HEK293 (cell line): ENCODE data around the gene KLRD1.
"Not testable (repeated sequence)": the region's sequence is repeated elsewhere in the genome, so short reads cannot be mapped to it uniquely, and the experiment has no call there.

Experiments
- CTCF ChIA-PET: fragments of 350-600 bp; formaldehyde crosslinking; extraction: SDS; loops from one replicate; lab custom pipeline; 2021; ENCODE audit warnings: antibody characterized with exemption; lab: Yijun Ruan, JAX
- POLR2A ChIA-PET: fragments of 300-600 bp; formaldehyde crosslinking; extraction: SDS; loops from one replicate; lab custom pipeline; 2020; ENCODE audit warnings: antibody characterized with exemption, inconsistent platforms; lab: Yijun Ruan, JAX
- H3K27ac ChIP-seq: fragments of 200-500 bp; sonication (Bioruptor generic); 2 replicates; pipeline ENCODE4 v1.5.1; 2014; ENCODE audit warnings: low read depth, low read length, control low read depth, inconsistent platforms; ENCODE audit errors: extremely low read depth
- H3K36me3 ChIP-seq, 2 experiments: fragments of 200-500 bp in 1 of 2; sonication (Bioruptor generic) in 1 of 2; 1 replicate in 1 of 2; 2 replicates in 1 of 2; pipeline ENCODE4 v1.5.1; 2014 to 2017; ENCODE audit warnings: inconsistent platforms in 2 of 2, low read length in 2 of 2; ENCODE audit not compliant: control insufficient read depth in 2 of 2, insufficient read depth in 1 of 2
- H3K4me1 ChIP-seq: fragments of 200-500 bp; sonication (Bioruptor generic); 2 replicates; pipeline ENCODE4 v1.5.1; 2014; ENCODE audit warnings: mild to moderate bottlenecking, low read length, inconsistent platforms; ENCODE audit not compliant: control insufficient read depth, insufficient read depth
- H3K4me3 ChIP-seq: 2 replicates; pipeline ENCODE4 v1.5.1; 2011; ENCODE audit warnings: low read depth, mild to moderate bottlenecking, control low read depth, low read length, moderate library complexity
- H3K9me3 ChIP-seq: fragments of 200-500 bp; sonication (Bioruptor generic); 2 replicates; pipeline ENCODE4 v1.5.1; 2014; ENCODE audit warnings: low read depth, low read length, inconsistent platforms; ENCODE audit not compliant: control insufficient read depth, insufficient read depth
- CTCF ChIP-seq: fragments of 450-650 bp; formaldehyde crosslinking; IDR thresholded peaks from 2 replicates; pipeline ENCODE4 v1.5.1; 2016; ENCODE audit warnings: missing biosample characterization, missing genetic modification characterization
- HOXC10 ChIP-seq: sonication (generic); formaldehyde crosslinking; IDR thresholded peaks from 2 replicates; pipeline ENCODE4 v1.8.1; 2023; ENCODE audit warnings: mild to moderate bottlenecking, missing genetic modification reagents
- PRDM1 ChIP-seq: fragments of 450-650 bp; formaldehyde crosslinking; IDR thresholded peaks from 2 replicates; pipeline ENCODE4; 2016; ENCODE audit warnings: missing biosample characterization, missing genetic modification characterization
- SETDB1 ChIP-seq: IDR thresholded peaks from one replicate; pipeline ENCODE4 v1.6.1; 2017; ENCODE audit warnings: mild to moderate bottlenecking, low read length, moderate library complexity, mixed read lengths; ENCODE audit not compliant: insufficient read length
- SP3 ChIP-seq: fragments of 450-650 bp; formaldehyde crosslinking; IDR thresholded peaks from 2 replicates; pipeline ENCODE4 v1.5.1; 2016; ENCODE audit warnings: missing biosample characterization, missing genetic modification characterization
- SP7 ChIP-seq: fragments of 450-650 bp; formaldehyde crosslinking; IDR thresholded peaks from 2 replicates; pipeline ENCODE4 v1.5.1; 2016; ENCODE audit warnings: missing biosample characterization, missing genetic modification characterization
- ZNF214 ChIP-seq: fragments of 450-650 bp; formaldehyde crosslinking; IDR thresholded peaks from 2 replicates; pipeline ENCODE4 v1.5.1; 2017; ENCODE audit warnings: missing biosample characterization, mild to moderate bottlenecking, missing genetic modification characterization, borderline replicate concordance
- ZNF654 ChIP-seq: fragments of 450-650 bp; formaldehyde crosslinking; IDR thresholded peaks from 2 replicates; pipeline ENCODE4 v1.5.1; 2016; ENCODE audit warnings: low read depth, missing biosample characterization, missing genetic modification characterization
- ZNF701 ChIP-seq: fragments of 450-650 bp; formaldehyde crosslinking; IDR thresholded peaks from 2 replicates; pipeline ENCODE4 v1.5.1; 2016; ENCODE audit warnings: missing biosample characterization, missing genetic modification characterization

Gene KLRD1

GRCh38 chr12:10365696-10366405 lies 58.2 kb downstream of the KLRD1 start:
- Histone ChIP-seq H3K27ac (peak overlapping the region; percentile 95), H3K4me1 (peaks cover 14% of the 10 kb centered on the region), H3K9me3 (no peaks in the 10 kb centered on the region), H3K36me3 (no peaks in the 10 kb centered on the region)
- ChIA-PET CTCF (interaction anchor here (0.6 to 2.3 kb wide), 12 partner anchors 20 to 311 kb away, joined by 3 to 11 read pairs (median 4); no protein-coding TSS in a partner anchor), POLR2A (interaction anchor here (1.0 to 2.7 kb wide), 2 partner anchors 20 to 27 kb away, joined by 3 to 12 read pairs; no protein-coding TSS in a partner anchor)
- no peak for TF ChIP-seq PRDM1 (tag by site-specific recombination)
- TF ChIP-seq CTCF (tag by site-specific recombination), result 0 out of 2 replicates have a peak, but pooled peaks have one; percentile 9
- TF ChIP-seq, all 188 proteins: peak for 1
- peak overlapping the region; percentile 74 for H3K4me3 ChIP-seq

- ChIA-PET CTCF (interaction anchor here (0.5 to 2.3 kb wide), 11 partner anchors 8 to 350 kb away, joined by 3 to 10 read pairs (median 4); no protein-coding TSS in a partner anchor), POLR2A (no interaction called here)
- TF ChIP-seq ZNF654 (tag by site-specific recombination) (peak; percentile 90), HOXC10 (CRISPR knock-in tag) (no peak), ZNF214 (tag by site-specific recombination) (no peak), CTCF (tag by site-specific recombination) (peak; percentile 74), SP3 (tag by site-specific recombination) (peak; percentile 16; the same call in 1 of the 2 replicates), SP7 (tag by site-specific recombination) (0 out of 2 replicates have a peak, but pooled peaks have one; percentile 18)
- Histone ChIP-seq H3K9me3 (no peaks in the 10 kb centered on the region), H3K36me3 (no peaks in the 10 kb centered on the region), H3K4me3 (no peak overlapping the region), H3K4me1 (peaks cover 14% of the 10 kb centered on the region), H3K27ac (peak overlapping the region; percentile 95; the same call in 1 of the 2 replicates)
Measured at GRCh38 chr12:10366875-10367274, 59.2 kb downstream of the KLRD1 start.

GRCh38 chr12:10367714-10368113 lies 60.0 kb downstream of the KLRD1 start:
- H3K4me1 ChIP-seq, POLR2A ChIA-PET, H3K27ac ChIP-seq, H3K4me3 ChIP-seq, H3K9me3 ChIP-seq, H3K36me3 ChIP-seq: not testable (repeated sequence)
- TF ChIP-seq SETDB1 (peak; percentile 44), ZNF701 (tag by site-specific recombination) (peak; percentile 95)
- CTCF ChIA-PET, result interaction anchor here (1.6 to 2.3 kb wide), 2 partner anchors 132 to 194 kb away, joined by 7 to 10 read pairs; no protein-coding TSS in a partner anchor
